ENCODE data around the gene FBXO11.

DNA sequence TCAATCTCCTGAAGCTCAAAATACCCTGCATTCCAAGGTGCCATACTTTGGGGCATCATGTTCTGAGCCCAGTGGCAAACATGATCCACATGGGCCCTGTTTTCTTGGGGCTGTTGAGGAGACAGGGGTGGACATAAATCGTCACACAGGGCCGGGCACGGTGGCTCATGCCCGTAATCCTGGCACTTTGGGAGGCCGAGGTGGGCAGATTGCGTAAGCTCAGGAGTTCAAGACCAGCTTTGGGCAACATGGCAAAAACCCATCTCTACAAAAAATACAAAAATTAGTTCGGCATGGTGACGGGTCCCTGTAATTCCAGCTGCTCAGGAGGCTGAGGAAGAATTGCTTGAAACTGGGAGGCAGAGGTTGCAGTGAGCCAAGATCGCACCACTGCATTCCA lies 137.0 kb downstream of the FBXO11 start:
- TF ChIP-seq, protein P1, sequence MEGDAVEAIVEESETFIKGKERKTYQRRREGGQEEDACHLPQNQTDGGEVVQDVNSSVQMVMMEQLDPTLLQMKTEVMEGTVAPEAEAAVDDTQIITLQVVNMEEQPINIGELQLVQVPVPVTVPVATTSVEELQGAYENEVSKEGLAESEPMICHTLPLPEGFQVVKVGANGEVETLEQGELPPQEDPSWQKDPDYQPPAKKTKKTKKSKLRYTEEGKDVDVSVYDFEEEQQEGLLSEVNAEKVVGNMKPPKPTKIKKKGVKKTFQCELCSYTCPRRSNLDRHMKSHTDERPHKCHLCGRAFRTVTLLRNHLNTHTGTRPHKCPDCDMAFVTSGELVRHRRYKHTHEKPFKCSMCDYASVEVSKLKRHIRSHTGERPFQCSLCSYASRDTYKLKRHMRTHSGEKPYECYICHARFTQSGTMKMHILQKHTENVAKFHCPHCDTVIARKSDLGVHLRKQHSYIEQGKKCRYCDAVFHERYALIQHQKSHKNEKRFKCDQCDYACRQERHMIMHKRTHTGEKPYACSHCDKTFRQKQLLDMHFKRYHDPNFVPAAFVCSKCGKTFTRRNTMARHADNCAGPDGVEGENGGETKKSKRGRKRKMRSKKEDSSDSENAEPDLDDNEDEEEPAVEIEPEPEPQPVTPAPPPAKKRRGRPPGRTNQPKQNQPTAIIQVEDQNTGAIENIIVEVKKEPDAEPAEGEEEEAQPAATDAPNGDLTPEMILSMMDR (optimal IDR thresholded peaks at IDR 0.05 in 1 of 3, IDR thresholded peaks at IDR 0.05 in 1 of 3, conservative IDR thresholded peaks at IDR 0.05 in 1 of 3; ENCODE audit: extremely low read depth in 1 of 3, insufficient read depth in 2 of 3, low read length in 3 of 3), result no peak
- TF ChIP-seq EZH2 (IDR thresholded peaks at IDR 0.05; ENCODE audit: low read length), result no peak
